Body of pancreas (tissue), 4 donors: ENCODE measurements around the gene SNAPIN.

ENCODE experiments used
- POLR2A ChIP-seq, 3 donors: fragments of 450-650 bp; IDR thresholded peaks; one replicate each; pipeline ENCODE4 v1.6.1; 2016; ENCODE audit warnings: antibody characterized with exemption in 3 of 3, mild to moderate bottlenecking in 2 of 3
- TF ChIP-seq, protein P1 (sequence below), 7 experiments: fragments of 450-650 bp in 4 of 7; fragments of 200-600 bp in 3 of 7; sonication (generic) in 3 of 7; IDR thresholded peaks; one replicate each; pipeline ENCODE4 v1.5.1; 2016 to 2019; ENCODE audit warnings: antibody characterized with exemption in 7 of 7

DNA sequence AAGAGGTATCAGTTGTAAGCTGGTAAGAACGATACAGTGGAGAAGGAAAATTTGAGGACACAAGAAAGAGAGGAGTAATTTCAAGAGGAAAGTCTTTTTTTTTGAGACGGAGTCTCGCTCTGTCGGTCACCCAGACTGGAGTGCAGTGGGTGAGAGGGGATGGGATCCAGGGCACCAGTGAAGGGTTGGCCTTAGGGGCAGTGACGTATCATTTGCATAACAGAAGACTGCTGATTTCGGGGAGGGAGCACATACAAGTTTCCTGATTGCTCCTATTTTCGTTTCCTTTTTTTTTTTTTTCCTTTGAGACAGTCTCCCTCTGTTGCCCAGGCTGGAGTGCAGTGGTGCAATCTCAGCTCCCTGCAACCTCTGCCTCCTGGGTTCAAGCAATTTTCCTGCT, 35.4 kb upstream of the SNAPIN start:
- TF ChIP-seq, protein P1, sequence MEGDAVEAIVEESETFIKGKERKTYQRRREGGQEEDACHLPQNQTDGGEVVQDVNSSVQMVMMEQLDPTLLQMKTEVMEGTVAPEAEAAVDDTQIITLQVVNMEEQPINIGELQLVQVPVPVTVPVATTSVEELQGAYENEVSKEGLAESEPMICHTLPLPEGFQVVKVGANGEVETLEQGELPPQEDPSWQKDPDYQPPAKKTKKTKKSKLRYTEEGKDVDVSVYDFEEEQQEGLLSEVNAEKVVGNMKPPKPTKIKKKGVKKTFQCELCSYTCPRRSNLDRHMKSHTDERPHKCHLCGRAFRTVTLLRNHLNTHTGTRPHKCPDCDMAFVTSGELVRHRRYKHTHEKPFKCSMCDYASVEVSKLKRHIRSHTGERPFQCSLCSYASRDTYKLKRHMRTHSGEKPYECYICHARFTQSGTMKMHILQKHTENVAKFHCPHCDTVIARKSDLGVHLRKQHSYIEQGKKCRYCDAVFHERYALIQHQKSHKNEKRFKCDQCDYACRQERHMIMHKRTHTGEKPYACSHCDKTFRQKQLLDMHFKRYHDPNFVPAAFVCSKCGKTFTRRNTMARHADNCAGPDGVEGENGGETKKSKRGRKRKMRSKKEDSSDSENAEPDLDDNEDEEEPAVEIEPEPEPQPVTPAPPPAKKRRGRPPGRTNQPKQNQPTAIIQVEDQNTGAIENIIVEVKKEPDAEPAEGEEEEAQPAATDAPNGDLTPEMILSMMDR (IDR thresholded peaks at IDR 0.05): no peak
- no peak for TF ChIP-seq POLR2A (IDR thresholded peaks at IDR 0.05)
